GM19452 (cell line): ENCODE results near the gene KRTAP10-2.

Source experiments
- ATAC-seq: cut with Tn5 transposase; IDR thresholded peaks from one replicate; pipeline ENCODE4 v1.9.1; 2021; ENCODE audit not compliant: unreplicated experiment

The KRTAP10-2 gene

GRCh38 chr21:44515359-44516165 is 35.7 kb downstream of the KRTAP10-2 start:
- ATAC-seq: no peak

- no peak for ATAC-seq
Measured at GRCh38 chr21:44514746-44515358, 36.5 kb downstream of the KRTAP10-2 start.

GRCh38 chr21:44514218-44514520 is 37.1 kb downstream of the KRTAP10-2 start:
- ATAC-seq: no peak

- no peak for ATAC-seq
Measured at GRCh38 chr21:44513389-44514217, 37.7 kb downstream of the KRTAP10-2 start.

GRCh38 chr21:44512496-44513388 is 38.6 kb downstream of the KRTAP10-2 start:
- no peak for ATAC-seq

- no peak for ATAC-seq
Measured at GRCh38 chr21:44511938-44512275, 39.4 kb downstream of the KRTAP10-2 start.

GRCh38 chr21:44511219-44511937 is 39.9 kb downstream of the KRTAP10-2 start:
- ATAC-seq: no peak

- ATAC-seq: no peak
Measured at GRCh38 chr21:44510508-44511218, 40.6 kb downstream of the KRTAP10-2 start.

- ATAC-seq: no peak
Measured at GRCh38 chr21:44510109-44510507, 41.2 kb downstream of the KRTAP10-2 start.

- no peak for ATAC-seq
Measured at GRCh38 chr21:44509539-44509938, 41.8 kb downstream of the KRTAP10-2 start.

GRCh38 chr21:44508711-44509445 is 42.4 kb downstream of the KRTAP10-2 start:
- no peak for ATAC-seq

- ATAC-seq: no peak
Measured at GRCh38 chr21:44508426-44508710, 42.9 kb downstream of the KRTAP10-2 start.

- no peak for ATAC-seq
Measured at GRCh38 chr21:44507673-44508425, 43.5 kb downstream of the KRTAP10-2 start.

- ATAC-seq: no peak
Measured at GRCh38 chr21:44506279-44507255, 44.7 kb downstream of the KRTAP10-2 start.

GRCh38 chr21:44505673-44506278 is 45.5 kb downstream of the KRTAP10-2 start:
- ATAC-seq: no peak

GRCh38 chr21:44503901-44504399 is 47.4 kb downstream of the KRTAP10-2 start:
- ATAC-seq: no peak
